IMR-90 (cell line): ENCODE results near the gene RASSF6.

ENCODE experiments used
- CEBPB ChIP-seq: IDR thresholded peaks from 2 replicates; pipeline ENCODE4 v1.6.1; 2012; ENCODE audit warnings: low read depth, low read length, improper control_type of control experiment
- CHD1 ChIP-seq: IDR thresholded peaks from 2 replicates; pipeline ENCODE4 v1.6.1; 2012; ENCODE audit warnings: low read depth, low read length, improper control_type of control experiment
- CTCF ChIP-seq: conservative IDR thresholded peaks from 2 replicates; pipeline ENCODE4 v1.5.1; 2012; ENCODE audit warnings: mild to moderate bottlenecking, low read depth, low read length, improper control_type of control experiment
- POLR2A ChIP-seq: IDR thresholded peaks from 2 replicates; pipeline ENCODE4 v1.6.1; 2012; ENCODE audit warnings: mild to moderate bottlenecking, low read depth, low read length

- TF ChIP-seq CTCF (no peak), CHD1 (no peak), CEBPB (no peak), POLR2A (no peak)
These were observed 30.1 kb downstream of the RASSF6 start for GRCh38 chr4:73589887-73590801.
